CD14-positive monocyte (primary cell): ENCODE data around the gene RAB11A. TPM values are rescaled to one million over a fixed set of nuclear protein-coding genes. Genes with fewer than 3 reads are reported as not detected.

ENCODE experiments used
- DNase-seq, 3 donors: peaks; one replicate each; pipeline ENCODE4 v3.0.0-alpha.2; 2011 to 2022
- H2AFZ ChIP-seq: 2 replicates; pipeline ENCODE4 v1.6.0; 2012; ENCODE audit warnings: mild to moderate bottlenecking, low read depth, low read length, inconsistent platforms; ENCODE audit not compliant: insufficient read depth, poor library complexity, severe bottlenecking
- H3K27ac ChIP-seq, 2 donors: 1 replicate in 1 of 2; 2 replicates in 1 of 2; pipeline ENCODE4 v1.5.1; 2012 to 2013; ENCODE audit warnings: low read length in 2 of 2, control low read depth in 1 of 2, inconsistent platforms in 1 of 2, low read depth in 1 of 2, mild to moderate bottlenecking in 1 of 2
- H3K27me3 ChIP-seq, 2 donors: one replicate each; pipeline versions ENCODE4 v1.6.0 to v1.6.1; 2011 to 2013; ENCODE audit warnings: low read length in 2 of 2; ENCODE audit not compliant: control insufficient read depth in 2 of 2, insufficient read depth in 2 of 2
- H3K36me3 ChIP-seq, 2 donors: replicated peaks in 1 of 2; 1 replicate in 1 of 2; 2 replicates in 1 of 2; pipeline versions ENCODE4 v1.5.1 to v1.6.1; 2012 to 2013; ENCODE audit warnings: low read length in 2 of 2, control low read depth in 1 of 2, inconsistent platforms in 1 of 2, mild to moderate bottlenecking in 1 of 2; ENCODE audit not compliant: insufficient read depth in 2 of 2, control insufficient read depth in 1 of 2
- H3K4me1 ChIP-seq, 2 donors: 1 replicate in 1 of 2; 2 replicates in 1 of 2; pipeline versions ENCODE4 v1.5.1 to v1.6.1; 2012 to 2013; ENCODE audit warnings: low read length in 2 of 2, control low read depth in 1 of 2, inconsistent platforms in 1 of 2, mild to moderate bottlenecking in 1 of 2, moderate library complexity in 1 of 2; ENCODE audit not compliant: insufficient read depth in 2 of 2, control insufficient read depth in 1 of 2
- H3K4me2 ChIP-seq: replicated peaks from 2 replicates; pipeline ENCODE3; 2012; ENCODE audit warnings: low read length, moderate library complexity, mild to moderate bottlenecking; ENCODE audit not compliant: poor library complexity, severe bottlenecking; ENCODE audit errors: extremely low read depth
- H3K4me3 ChIP-seq, 3 experiments: fragments of 200-600 bp in 1 of 3; sonication (generic) in 1 of 3; replicated peaks in 1 of 3; 1 replicate in 2 of 3; 2 replicates in 1 of 3; pipeline ENCODE4 v1.5.1; 2011 to 2013; ENCODE audit warnings: low read length in 3 of 3, mild to moderate bottlenecking in 3 of 3, control low read depth in 2 of 3, low read depth in 2 of 3, inconsistent platforms in 1 of 3, moderate library complexity in 1 of 3
- H3K79me2 ChIP-seq: 2 replicates; pipeline ENCODE4 v1.6.0; 2012; ENCODE audit warnings: mild to moderate bottlenecking, control low read depth, inconsistent platforms, low read length, moderate library complexity; ENCODE audit not compliant: insufficient read depth
- H3K9ac ChIP-seq: 2 replicates; pipeline ENCODE4 v1.6.0; 2017; ENCODE audit warnings: low read length, mild to moderate bottlenecking; ENCODE audit not compliant: insufficient read depth, poor library complexity, severe bottlenecking
- H3K9me3 ChIP-seq, 2 donors: replicated peaks in 1 of 2; 1 replicate in 1 of 2; 2 replicates in 1 of 2; pipeline versions ENCODE4 v1.5.1 to v1.6.1; 2012 to 2013; ENCODE audit warnings: low read length in 2 of 2, control low read depth in 1 of 2; ENCODE audit not compliant: control insufficient read depth in 1 of 2, insufficient read depth in 1 of 2
- H4K20me1 ChIP-seq: 2 replicates; pipeline ENCODE4 v1.6.0; 2012; ENCODE audit warnings: mild to moderate bottlenecking, low read length, control low read depth, moderate library complexity; ENCODE audit not compliant: insufficient read depth
- H3K27ac Mint-ChIP-seq, 7 donors: one replicate each; pipeline ENCODE4 v1.8.0; 2020; ENCODE audit warnings: mild to moderate bottlenecking in 7 of 7, mixed read lengths in 7 of 7, moderate library complexity in 6 of 7, inconsistent platforms in 2 of 7
- H3K27me3 Mint-ChIP-seq, 3 donors: one replicate each; pipeline ENCODE4 v1.8.0; 2021 to 2022; ENCODE audit warnings: low read depth in 3 of 3, mild to moderate bottlenecking in 3 of 3, mixed read lengths in 3 of 3, moderate library complexity in 3 of 3, inconsistent platforms in 1 of 3
- H3K36me3 Mint-ChIP-seq, 2 donors: one replicate each; pipeline ENCODE4 v1.8.0; 2020; ENCODE audit warnings: mixed read lengths in 2 of 2, inconsistent platforms in 1 of 2, mild to moderate bottlenecking in 1 of 2
- H3K4me1 Mint-ChIP-seq: one replicate; pipeline ENCODE4 v1.8.0; 2020; ENCODE audit warnings: mild to moderate bottlenecking, mixed read lengths
- H3K4me3 Mint-ChIP-seq, 2 donors: one replicate each; pipeline ENCODE4 v1.8.0; 2020; ENCODE audit warnings: mild to moderate bottlenecking in 2 of 2, mixed read lengths in 2 of 2, moderate library complexity in 1 of 2
- H3K9me3 Mint-ChIP-seq, 7 donors: one replicate each; pipeline ENCODE4 v1.8.0; 2020 to 2022; ENCODE audit warnings: mixed read lengths in 7 of 7, mild to moderate bottlenecking in 6 of 7, moderate library complexity in 6 of 7, inconsistent platforms in 2 of 7
- CTCF ChIP-seq: fragments of 200-600 bp; IDR thresholded peaks from one replicate; pipeline ENCODE4 v1.8.0; 2022; ENCODE audit warnings: antibody characterized with exemption, mild to moderate bottlenecking
- WGBS: methylation state at CpG from one replicate; pipeline ENCODE4 v1.1.5; 2013; ENCODE audit warnings: missing lambda C conversion rate; ENCODE audit not compliant: insufficient coverage; 5-methylcytosine and 5-hydroxymethylcytosine counted together
- intact Hi-C, 2 donors: fragments of 100-400 bp; cut with micrococcal nuclease; formaldehyde crosslinking; loops; one replicate each; pipeline versions ENCODE4 v1.15.0 to v1.15.1; 2023
- polyA plus RNA-seq, 3 donors: library from polyadenylated mRNA; depleted of rRNA in 1 of 3; unstranded in 2 of 3; stranded (reverse) in 1 of 3; fragments of 300-500 nt in 2 of 3; fragments of >200 nt in 1 of 3; fragmentation: Illumina TruSeq in 2 of 3; gene quantifications; 1 replicate in 2 of 3; 2 replicates in 1 of 3; pipeline ENCODE4 v1.2.3, GENCODE V29; 2012 to 2021

The RAB11A gene
- polyA plus RNA-seq, 3 donors, result 180 to 310 (median 300) TPM

GRCh38 chr15:65938604-65939003, 69.3 kb downstream of the RAB11A start:
- no CpG with 5 or more reads among the region's 4 CpGs for WGBS

GRCh38 chr15:65939901-65940617, 70.8 kb downstream of the RAB11A start:
- no peak overlapping the region for H3K9ac ChIP-seq
- 85% methylated on average over 7 of the region's 10 CpGs for WGBS

More at GRCh38 chr15:65938604-65939003, 69.3 kb downstream of the RAB11A start:
- no peaks in the 10 kb centered on the region for H3K36me3 ChIP-seq
- H3K27me3 ChIP-seq, result no peaks in the 10 kb centered on the region
- no peak overlapping the region for H3K4me2 ChIP-seq
- no peak overlapping the region for H3K27ac ChIP-seq
- no peaks in the 10 kb centered on the region for H3K4me1 ChIP-seq
- no peak overlapping the region for H3K9ac ChIP-seq
- no peak for TF ChIP-seq CTCF
- H3K9me3 Mint-ChIP-seq, result no peaks in the 10 kb centered on the region
- H2AFZ ChIP-seq, result no peak overlapping the region
- no peaks in the 10 kb centered on the region for H3K9me3 ChIP-seq
- no peak overlapping the region for H3K4me3 Mint-ChIP-seq
- no peak overlapping the region for H3K27ac Mint-ChIP-seq
- no peaks in the 10 kb centered on the region for H4K20me1 ChIP-seq
- no peaks in the 10 kb centered on the region for H3K4me1 Mint-ChIP-seq
- H3K4me3 ChIP-seq, result no peak overlapping the region
- peaks cover 6 to 9% (median 6%) of the 10 kb centered on the region in 3 donors for H3K27me3 Mint-ChIP-seq
- H3K36me3 Mint-ChIP-seq, result no peaks in the 10 kb centered on the region
- H3K79me2 ChIP-seq, result no peaks in the 10 kb centered on the region
- DNase-seq, result no peak
- intact Hi-C loops, result no loop called here

More at GRCh38 chr15:65939901-65940617, 70.8 kb downstream of the RAB11A start:
- Mint-ChIP-seq H3K4me3 (no peak overlapping the region), H3K4me1 (no peaks in the 10 kb centered on the region), H3K27ac (peak overlapping the region in 1 of 7 donors; percentile 52), H3K27me3 (peaks cover 6 to 9% (median 6%) of the 10 kb centered on the region in 3 donors), H3K36me3 (no peaks in the 10 kb centered on the region), H3K9me3 (no peaks in the 10 kb centered on the region)
- Histone ChIP-seq H3K4me2 (no peak overlapping the region), H3K4me1 (no peaks in the 10 kb centered on the region), H3K27ac (no peak overlapping the region), H3K9me3 (no peaks in the 10 kb centered on the region), H3K36me3 (no peaks in the 10 kb centered on the region), H3K4me3 (no peak overlapping the region), H2AFZ (no peak overlapping the region), H3K27me3 (no peaks in the 10 kb centered on the region), H4K20me1 (no peaks in the 10 kb centered on the region), H3K79me2 (no peaks in the 10 kb centered on the region)
- TF ChIP-seq CTCF, result no peak
- intact Hi-C loops, result no loop called here
- no peak for DNase-seq
